GM12892 (cell line): Measurements from ENCODE around the gene TBCB.

Experiments
- POLR2A ChIP-seq: IDR thresholded peaks from 2 replicates; pipeline ENCODE4 v1.6.1; 2011; ENCODE audit warnings: low read depth, low read length, control low read depth
- POLR2AphosphoS5 ChIP-seq: IDR thresholded peaks from 2 replicates; pipeline ENCODE4 v1.6.1; 2011; ENCODE audit warnings: low read depth, low read length, control low read depth

- TF ChIP-seq POLR2A = no peak
- no peak for TF ChIP-seq POLR2AphosphoS5
These were observed 36.7 kb downstream of the TBCB start for GRCh38 chr19:36152019-36152351.
